Calu3 (cell line): ENCODE data around the gene ARMH3. TPM values are rescaled to one million over a fixed set of nuclear protein-coding genes. Genes with fewer than 3 reads are reported as not detected.

Experiments
- BruUV-seq: library from RNA; stranded (reverse); fragments of 400-500 nt; replicated peaks from 2 replicates; lab custom pipeline; 2021; lab: Mats Ljungman, UMichigan
- CTCF ChIA-PET: fragments of 300-600 bp; sonication (Branson Sonifier 250); formaldehyde crosslinking; loops from one replicate; lab custom pipeline; 2022; ENCODE audit warnings: antibody characterized with exemption; lab: Charles Lee
- DNase-seq: peaks from one replicate; pipeline ENCODE4 v3.0.0; 2022
- H3K27ac Mint-ChIP-seq: one replicate; pipeline ENCODE4 v1.8.0; 2022; ENCODE audit warnings: mixed read lengths; ENCODE audit not compliant: unreplicated experiment
- H3K27me3 Mint-ChIP-seq: one replicate; pipeline ENCODE4 v1.8.0; 2022; ENCODE audit warnings: mixed read lengths; ENCODE audit not compliant: unreplicated experiment
- H3K36me3 Mint-ChIP-seq: one replicate; pipeline ENCODE4 v1.8.0; 2022; ENCODE audit warnings: mild to moderate bottlenecking, moderate library complexity, mixed read lengths; ENCODE audit not compliant: insufficient read depth, unreplicated experiment
- H3K4me1 Mint-ChIP-seq: one replicate; pipeline ENCODE4 v1.8.0; 2022; ENCODE audit warnings: mild to moderate bottlenecking, low read depth, mixed read lengths; ENCODE audit not compliant: unreplicated experiment
- H3K4me3 Mint-ChIP-seq: one replicate; pipeline ENCODE4 v1.8.0; 2022; ENCODE audit warnings: mild to moderate bottlenecking, low read depth, moderate library complexity, mixed read lengths; ENCODE audit not compliant: unreplicated experiment
- H3K9me3 Mint-ChIP-seq: one replicate; pipeline ENCODE4 v1.8.0; 2022; ENCODE audit warnings: low read depth, mixed read lengths; ENCODE audit not compliant: unreplicated experiment
- CTCF ChIP-seq: fragments of 200-600 bp; IDR thresholded peaks from one replicate; pipeline ENCODE4 v1.8.0; 2022; ENCODE audit warnings: antibody characterized with exemption; ENCODE audit not compliant: unreplicated experiment
- intact Hi-C: fragments of 100-400 bp; cut with micrococcal nuclease; formaldehyde crosslinking; loops from one replicate; pipeline ENCODE4 v1.10.0; 2022; ENCODE audit not compliant: unreplicated experiment
- total RNA-seq: library from RNA; stranded (reverse); gene quantifications from 2 replicates; pipeline ENCODE4 v1.2.3, GENCODE V29; 2022

The ARMH3 gene
- total RNA-seq, 1 experiment from 2014 or later: 14.1 TPM

- no peak overlapping the region for H3K27ac Mint-ChIP-seq
- DNase-seq: no peak
- intact Hi-C loops: no loop called here
- no peaks in the 10 kb centered on the region for H3K4me1 Mint-ChIP-seq
- H3K9me3 Mint-ChIP-seq: peaks cover 7% of the 10 kb centered on the region
- no peaks in the 10 kb centered on the region for H3K27me3 Mint-ChIP-seq
- no peak overlapping the region for H3K4me3 Mint-ChIP-seq
- H3K36me3 Mint-ChIP-seq: no peaks in the 10 kb centered on the region
- CTCF ChIA-PET: interaction anchor here (0.7 kb wide), 1 partner anchor 18 kb away, joined by 5 read pairs; no protein-coding TSS in a partner anchor
- BruUV-seq: no TSS peak
- no peak for TF ChIP-seq CTCF
These were observed 198.0 kb downstream of the ARMH3 start for GRCh38 chr10:101857802-101858476.

DNA sequence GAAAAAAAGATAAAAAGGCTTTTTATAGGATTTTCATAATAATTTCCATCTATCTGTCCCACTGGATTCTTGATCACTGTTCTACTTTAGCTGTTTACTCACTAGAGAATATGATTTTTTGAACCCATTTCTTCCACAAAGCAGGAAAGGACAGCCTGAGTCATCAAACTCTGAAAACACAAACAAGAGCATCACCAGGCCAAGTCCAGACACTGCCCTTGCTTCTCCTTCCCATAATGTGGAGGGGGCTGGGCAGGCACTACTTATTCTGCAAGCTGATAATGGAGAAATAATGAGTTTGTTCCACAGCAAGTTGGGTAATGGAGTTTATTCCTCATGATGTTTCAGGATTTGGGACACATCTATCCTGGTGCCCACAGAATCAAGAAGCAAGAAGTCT, 199.3 kb downstream of the ARMH3 start:
- intact Hi-C loops: no loop called here
- no TSS peak for BruUV-seq
- no peak for DNase-seq
- TF ChIP-seq CTCF: no peak
- no peaks in the 10 kb centered on the region for H3K27me3 Mint-ChIP-seq
- H3K9me3 Mint-ChIP-seq: peaks cover 7% of the 10 kb centered on the region
- no peak overlapping the region for H3K4me3 Mint-ChIP-seq
- CTCF ChIA-PET: no interaction called here
- H3K36me3 Mint-ChIP-seq: no peaks in the 10 kb centered on the region
- H3K4me1 Mint-ChIP-seq: no peaks in the 10 kb centered on the region
- no peak overlapping the region for H3K27ac Mint-ChIP-seq

GRCh38 chr10:101851411-101852116, 204.4 kb downstream of the ARMH3 start:
- Mint-ChIP-seq H3K4me1 (no peaks in the 10 kb centered on the region), H3K36me3 (no peaks in the 10 kb centered on the region), H3K27me3 (no peaks in the 10 kb centered on the region), H3K9me3 (no peaks in the 10 kb centered on the region), H3K27ac (no peak overlapping the region), H3K4me3 (no peak overlapping the region)
- CTCF ChIA-PET: no interaction called here
- intact Hi-C loops: no loop called here
- no peak for DNase-seq
- no TSS peak for BruUV-seq
- TF ChIP-seq CTCF: no peak

DNA sequence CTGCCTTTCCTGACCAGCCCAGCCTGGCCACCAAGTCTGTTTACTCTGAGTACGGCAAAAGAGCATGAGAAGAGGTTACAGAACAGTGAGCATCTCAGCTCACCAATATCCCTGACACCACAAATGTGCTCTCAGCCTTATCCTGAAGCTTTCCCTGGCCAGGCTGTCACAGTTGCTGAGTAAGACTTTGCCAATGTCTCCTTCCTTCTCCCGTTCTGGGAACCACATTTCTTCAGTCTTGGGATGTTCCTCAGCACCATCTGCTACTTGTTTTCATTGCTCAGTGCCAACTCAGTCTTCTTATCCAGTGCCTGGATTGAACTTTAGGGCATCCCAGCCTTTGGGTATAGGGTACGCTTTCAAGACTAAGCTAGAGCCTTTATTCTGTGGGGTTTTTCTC, 205.2 kb downstream of the ARMH3 start:
- TF ChIP-seq CTCF: no peak
- Mint-ChIP-seq H3K9me3 (no peaks in the 10 kb centered on the region), H3K4me3 (no peak overlapping the region), H3K4me1 (no peaks in the 10 kb centered on the region), H3K27me3 (no peaks in the 10 kb centered on the region), H3K27ac (no peak overlapping the region), H3K36me3 (no peaks in the 10 kb centered on the region)
- intact Hi-C loops: no loop called here
- CTCF ChIA-PET: no interaction called here
- DNase-seq: no peak
- BruUV-seq: no TSS peak
